Osteoblast (primary cell): ENCODE results near the gene HACD2. TPM values are rescaled to one million over a fixed set of nuclear protein-coding genes. Genes with fewer than 3 reads are reported as not detected.

Source experiments
- DNase-seq: peaks from one replicate; pipeline ENCODE4 v3.0.0; 2011; ENCODE audit warnings: low spot score, mixed read lengths; ENCODE audit not compliant: insufficient read length; ENCODE audit errors: missing footprints
- H2AFZ ChIP-seq: 2 replicates; pipeline ENCODE4 v1.6.0; 2011; ENCODE audit warnings: mild to moderate bottlenecking, low read length
- H3K27ac ChIP-seq: 2 replicates; pipeline ENCODE4 v1.5.1; 2011; ENCODE audit warnings: mild to moderate bottlenecking, low read depth, low read length, moderate library complexity
- H3K27me3 ChIP-seq: 2 replicates; pipeline ENCODE4 v1.6.0; 2012; ENCODE audit warnings: mild to moderate bottlenecking, control low read depth, inconsistent platforms, low read length, moderate library complexity; ENCODE audit not compliant: insufficient read depth
- H3K36me3 ChIP-seq: 2 replicates; pipeline ENCODE4 v1.5.1; 2011; ENCODE audit warnings: mild to moderate bottlenecking, low read length, control low read depth, moderate library complexity; ENCODE audit not compliant: insufficient read depth
- H3K4me1 ChIP-seq: 2 replicates; pipeline ENCODE4 v1.5.1; 2011; ENCODE audit warnings: mild to moderate bottlenecking, low read length, control low read depth, moderate library complexity; ENCODE audit not compliant: insufficient read depth
- H3K4me2 ChIP-seq: 2 replicates; pipeline ENCODE4 v1.6.0; 2011; ENCODE audit warnings: mild to moderate bottlenecking, low read length; ENCODE audit not compliant: insufficient read depth
- H3K4me3 ChIP-seq: fragments of 200-600 bp; sonication (generic); 3 replicates; pipeline ENCODE4 v1.5.1; 2012; ENCODE audit warnings: mild to moderate bottlenecking, low read length, inconsistent platforms; ENCODE audit not compliant: insufficient read depth
- H3K79me2 ChIP-seq: 2 replicates; pipeline ENCODE4 v1.6.0; 2012; ENCODE audit warnings: mild to moderate bottlenecking, low read length, control low read depth, inconsistent platforms; ENCODE audit not compliant: insufficient read depth
- H3K9me3 ChIP-seq: 2 replicates; pipeline ENCODE4 v1.5.1; 2011; ENCODE audit warnings: low read depth, low read length, control low read depth
- H4K20me1 ChIP-seq: 2 replicates; pipeline ENCODE4 v1.6.0; 2012; ENCODE audit warnings: mild to moderate bottlenecking, low read length, control low read depth; ENCODE audit not compliant: insufficient read depth
- CTCF ChIP-seq: IDR thresholded peaks from 2 replicates; pipeline ENCODE4 v1.5.1; 2011; ENCODE audit warnings: mild to moderate bottlenecking, low read depth, low read length, moderate library complexity; ENCODE audit errors: extremely low read depth
- total RNA-seq: library from RNA; depleted of rRNA; stranded (reverse); fragments of >200 nt; gene quantifications from 2 replicates; pipeline ENCODE4 v1.2.3, GENCODE V29; 2012

The HACD2 gene
- total RNA-seq, 1 donor, result 27.5 TPM

- H3K9me3 ChIP-seq, result no peaks in the 10 kb centered on the region
- no peak overlapping the region for H2AFZ ChIP-seq
- H3K4me1 ChIP-seq, result peaks cover 32% of the 10 kb centered on the region
- no peak for DNase-seq
- no peak overlapping the region for H3K4me3 ChIP-seq
- no peak for TF ChIP-seq CTCF
- peaks cover 3% of the 10 kb centered on the region for H3K79me2 ChIP-seq
- H3K27me3 ChIP-seq, result no peaks in the 10 kb centered on the region
- H3K36me3 ChIP-seq, result peaks cover 81% of the 10 kb centered on the region
- H3K4me2 ChIP-seq, result no peak overlapping the region
- no peak overlapping the region for H3K27ac ChIP-seq
- H4K20me1 ChIP-seq, result peaks cover 8% of the 10 kb centered on the region
These were observed 37.0 kb upstream of the HACD2 start for GRCh38 chr3:123621850-123622189.

DNA sequence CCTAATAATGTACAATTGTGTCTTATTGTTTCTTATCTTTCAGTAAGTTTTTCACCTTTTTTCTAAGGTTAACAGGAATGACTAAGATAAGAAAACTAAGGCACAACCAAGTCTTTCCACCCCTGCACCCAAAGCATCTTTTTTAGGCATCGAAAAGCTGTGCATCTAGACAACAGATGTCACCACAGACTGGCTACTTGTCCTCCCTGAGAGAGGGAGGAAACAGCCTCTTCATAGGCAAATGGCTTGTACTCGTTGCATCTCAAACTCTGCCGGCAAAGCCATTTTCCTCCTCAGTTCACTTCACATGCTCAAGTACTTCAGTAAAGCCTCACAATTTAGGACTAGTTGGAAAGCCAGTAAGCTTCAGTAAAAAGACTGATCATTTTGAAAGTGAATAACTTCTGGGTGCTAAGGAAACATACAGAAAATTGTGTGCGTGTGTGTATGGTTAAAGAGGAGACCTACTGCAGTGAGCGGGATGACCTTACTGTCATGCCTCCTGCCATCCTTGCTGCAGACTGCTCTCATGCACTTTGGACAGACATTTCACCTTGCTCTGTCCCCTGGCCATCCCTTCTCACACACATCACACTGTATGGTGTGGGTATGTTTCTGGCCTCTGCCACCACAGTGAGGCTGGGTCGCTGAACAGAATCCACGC is 36.5 kb upstream of the HACD2 start:
- H3K4me3 ChIP-seq, result no peak overlapping the region
- no peaks in the 10 kb centered on the region for H3K9me3 ChIP-seq

GRCh38 chr3:123620343-123620742 is 35.5 kb upstream of the HACD2 start:
- peaks cover 74% of the 10 kb centered on the region for H3K36me3 ChIP-seq
- no peak overlapping the region for H3K4me2 ChIP-seq
- DNase-seq, result no peak
- peak overlapping the region; percentile 28 for H3K4me3 ChIP-seq
- no peaks in the 10 kb centered on the region for H3K9me3 ChIP-seq
- peaks cover 3% of the 10 kb centered on the region for H3K79me2 ChIP-seq
- no peaks in the 10 kb centered on the region for H3K27me3 ChIP-seq
- TF ChIP-seq CTCF, result no peak
- no peak overlapping the region for H3K27ac ChIP-seq
- peaks cover 32% of the 10 kb centered on the region for H3K4me1 ChIP-seq
- H2AFZ ChIP-seq, result no peak overlapping the region
- peaks cover 8% of the 10 kb centered on the region for H4K20me1 ChIP-seq

More for the DNA sequence above, 36.5 kb upstream of the HACD2 start:
- H3K27ac ChIP-seq, result no peak overlapping the region
- H3K4me1 ChIP-seq, result peaks cover 32% of the 10 kb centered on the region
- peaks cover 8% of the 10 kb centered on the region for H4K20me1 ChIP-seq
- no peak for TF ChIP-seq CTCF
- H3K27me3 ChIP-seq, result no peaks in the 10 kb centered on the region
- no peak overlapping the region for H3K4me2 ChIP-seq
- H3K36me3 ChIP-seq, result peaks cover 80% of the 10 kb centered on the region
- H3K79me2 ChIP-seq, result peaks cover 3% of the 10 kb centered on the region
- no peak for DNase-seq
- no peak overlapping the region for H2AFZ ChIP-seq

DNA sequence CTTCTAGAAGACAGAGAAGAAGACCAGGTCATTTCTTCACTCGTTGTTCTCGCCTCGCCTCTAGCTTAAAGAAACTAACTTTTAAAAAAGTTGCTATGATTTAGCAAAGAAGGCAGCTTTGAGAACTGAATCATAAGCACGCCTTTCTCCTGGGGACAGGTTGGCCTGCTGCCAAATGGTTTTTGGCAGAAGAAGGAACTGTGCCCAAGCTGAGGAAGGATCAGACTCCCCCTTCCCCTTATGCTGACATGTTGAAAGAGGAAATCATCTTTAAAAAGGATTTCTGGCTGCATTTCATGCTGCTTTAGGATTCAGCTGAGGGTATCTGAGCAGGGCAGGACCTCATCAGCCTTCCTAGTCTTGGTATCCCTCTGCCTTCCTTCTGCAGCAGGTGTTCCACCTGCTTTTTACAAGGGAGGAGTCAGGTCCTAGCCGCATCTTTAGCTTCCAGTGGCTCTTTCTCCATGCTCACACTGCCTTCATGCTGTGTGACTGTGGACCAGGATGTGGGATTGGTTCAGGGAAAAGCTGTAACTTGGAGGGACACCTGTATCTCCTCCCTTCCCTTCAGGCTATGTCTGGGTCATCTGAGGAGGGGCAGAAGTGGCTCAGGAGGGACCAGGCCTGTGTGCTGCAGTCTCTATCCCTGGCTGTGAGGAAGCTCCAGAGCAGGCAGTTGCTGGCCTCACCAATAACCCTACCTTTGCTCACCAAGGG is 34.1 kb upstream of the HACD2 start:
- H3K4me1 ChIP-seq, result peaks cover 32% of the 10 kb centered on the region
- peak; percentile 80 for DNase-seq
- no peak overlapping the region for H2AFZ ChIP-seq
- H3K4me2 ChIP-seq, result peak overlapping the region; percentile 49
- H3K27me3 ChIP-seq, result no peaks in the 10 kb centered on the region
- H3K9me3 ChIP-seq, result no peaks in the 10 kb centered on the region
- H3K79me2 ChIP-seq, result peaks cover 3% of the 10 kb centered on the region
- H3K4me3 ChIP-seq, result peak overlapping the region; percentile 0
- TF ChIP-seq CTCF, result no peak
- H3K36me3 ChIP-seq, result peaks cover 68% of the 10 kb centered on the region
- H3K27ac ChIP-seq, result no peak overlapping the region
- peaks cover 8% of the 10 kb centered on the region for H4K20me1 ChIP-seq
